CD14-positive monocyte (primary cell): ENCODE data around the gene FXYD3. TPM values are rescaled to one million over a fixed set of nuclear protein-coding genes. Genes with fewer than 3 reads are reported as not detected.

Experiments used
- DNase-seq, 3 donors: peaks; one replicate each; pipeline ENCODE4 v3.0.0-alpha.2; 2011 to 2022
- H2AFZ ChIP-seq: 2 replicates; pipeline ENCODE4 v1.6.0; 2012; ENCODE audit warnings: mild to moderate bottlenecking, low read depth, low read length, inconsistent platforms; ENCODE audit not compliant: insufficient read depth, poor library complexity, severe bottlenecking
- H3K27ac ChIP-seq, 2 donors: 1 replicate in 1 of 2; 2 replicates in 1 of 2; pipeline ENCODE4 v1.5.1; 2012 to 2013; ENCODE audit warnings: low read length in 2 of 2, control low read depth in 1 of 2, inconsistent platforms in 1 of 2, low read depth in 1 of 2, mild to moderate bottlenecking in 1 of 2
- H3K27me3 ChIP-seq, 2 donors: one replicate each; pipeline versions ENCODE4 v1.6.0 to v1.6.1; 2011 to 2013; ENCODE audit warnings: low read length in 2 of 2; ENCODE audit not compliant: control insufficient read depth in 2 of 2, insufficient read depth in 2 of 2
- H3K36me3 ChIP-seq, 2 donors: replicated peaks in 1 of 2; 1 replicate in 1 of 2; 2 replicates in 1 of 2; pipeline versions ENCODE4 v1.5.1 to v1.6.1; 2012 to 2013; ENCODE audit warnings: low read length in 2 of 2, control low read depth in 1 of 2, inconsistent platforms in 1 of 2, mild to moderate bottlenecking in 1 of 2; ENCODE audit not compliant: insufficient read depth in 2 of 2, control insufficient read depth in 1 of 2
- H3K4me1 ChIP-seq, 2 donors: 1 replicate in 1 of 2; 2 replicates in 1 of 2; pipeline versions ENCODE4 v1.5.1 to v1.6.1; 2012 to 2013; ENCODE audit warnings: low read length in 2 of 2, control low read depth in 1 of 2, inconsistent platforms in 1 of 2, mild to moderate bottlenecking in 1 of 2, moderate library complexity in 1 of 2; ENCODE audit not compliant: insufficient read depth in 2 of 2, control insufficient read depth in 1 of 2
- H3K4me2 ChIP-seq: replicated peaks from 2 replicates; pipeline ENCODE3; 2012; ENCODE audit warnings: low read length, moderate library complexity, mild to moderate bottlenecking; ENCODE audit not compliant: poor library complexity, severe bottlenecking; ENCODE audit errors: extremely low read depth
- H3K4me3 ChIP-seq, 3 experiments: fragments of 200-600 bp in 1 of 3; sonication (generic) in 1 of 3; replicated peaks in 1 of 3; 1 replicate in 2 of 3; 2 replicates in 1 of 3; pipeline ENCODE4 v1.5.1; 2011 to 2013; ENCODE audit warnings: low read length in 3 of 3, mild to moderate bottlenecking in 3 of 3, control low read depth in 2 of 3, low read depth in 2 of 3, inconsistent platforms in 1 of 3, moderate library complexity in 1 of 3
- H3K79me2 ChIP-seq: 2 replicates; pipeline ENCODE4 v1.6.0; 2012; ENCODE audit warnings: mild to moderate bottlenecking, control low read depth, inconsistent platforms, low read length, moderate library complexity; ENCODE audit not compliant: insufficient read depth
- H3K9ac ChIP-seq: 2 replicates; pipeline ENCODE4 v1.6.0; 2017; ENCODE audit warnings: low read length, mild to moderate bottlenecking; ENCODE audit not compliant: insufficient read depth, poor library complexity, severe bottlenecking
- H3K9me3 ChIP-seq, 2 donors: replicated peaks in 1 of 2; 1 replicate in 1 of 2; 2 replicates in 1 of 2; pipeline versions ENCODE4 v1.5.1 to v1.6.1; 2012 to 2013; ENCODE audit warnings: low read length in 2 of 2, control low read depth in 1 of 2; ENCODE audit not compliant: control insufficient read depth in 1 of 2, insufficient read depth in 1 of 2
- H4K20me1 ChIP-seq: 2 replicates; pipeline ENCODE4 v1.6.0; 2012; ENCODE audit warnings: mild to moderate bottlenecking, low read length, control low read depth, moderate library complexity; ENCODE audit not compliant: insufficient read depth
- H3K27ac Mint-ChIP-seq, 7 donors: one replicate each; pipeline ENCODE4 v1.8.0; 2020; ENCODE audit warnings: mild to moderate bottlenecking in 7 of 7, mixed read lengths in 7 of 7, moderate library complexity in 6 of 7, inconsistent platforms in 2 of 7
- H3K27me3 Mint-ChIP-seq, 3 donors: one replicate each; pipeline ENCODE4 v1.8.0; 2021 to 2022; ENCODE audit warnings: low read depth in 3 of 3, mild to moderate bottlenecking in 3 of 3, mixed read lengths in 3 of 3, moderate library complexity in 3 of 3, inconsistent platforms in 1 of 3
- H3K36me3 Mint-ChIP-seq, 2 donors: one replicate each; pipeline ENCODE4 v1.8.0; 2020; ENCODE audit warnings: mixed read lengths in 2 of 2, inconsistent platforms in 1 of 2, mild to moderate bottlenecking in 1 of 2
- H3K4me1 Mint-ChIP-seq: one replicate; pipeline ENCODE4 v1.8.0; 2020; ENCODE audit warnings: mild to moderate bottlenecking, mixed read lengths
- H3K4me3 Mint-ChIP-seq, 2 donors: one replicate each; pipeline ENCODE4 v1.8.0; 2020; ENCODE audit warnings: mild to moderate bottlenecking in 2 of 2, mixed read lengths in 2 of 2, moderate library complexity in 1 of 2
- H3K9me3 Mint-ChIP-seq, 7 donors: one replicate each; pipeline ENCODE4 v1.8.0; 2020 to 2022; ENCODE audit warnings: mixed read lengths in 7 of 7, mild to moderate bottlenecking in 6 of 7, moderate library complexity in 6 of 7, inconsistent platforms in 2 of 7
- CTCF ChIP-seq: fragments of 200-600 bp; IDR thresholded peaks from one replicate; pipeline ENCODE4 v1.8.0; 2022; ENCODE audit warnings: antibody characterized with exemption, mild to moderate bottlenecking
- WGBS: methylation state at CpG from one replicate; pipeline ENCODE4 v1.1.5; 2013; ENCODE audit warnings: missing lambda C conversion rate; ENCODE audit not compliant: insufficient coverage; 5-methylcytosine and 5-hydroxymethylcytosine counted together
- intact Hi-C, 2 donors: fragments of 100-400 bp; cut with micrococcal nuclease; formaldehyde crosslinking; loops; one replicate each; pipeline versions ENCODE4 v1.15.0 to v1.15.1; 2023
- polyA plus RNA-seq, 3 donors: library from polyadenylated mRNA; depleted of rRNA in 1 of 3; unstranded in 2 of 3; stranded (reverse) in 1 of 3; fragments of 300-500 nt in 2 of 3; fragments of >200 nt in 1 of 3; fragmentation: Illumina TruSeq in 2 of 3; gene quantifications; 1 replicate in 2 of 3; 2 replicates in 1 of 3; pipeline ENCODE4 v1.2.3, GENCODE V29; 2012 to 2021

FXYD3 gene
- polyA plus RNA-seq, 3 donors: not detected

GRCh38 chr19:35110974-35111373, 4.6 kb upstream of the FXYD3 start:
- no peak overlapping the region for H3K27ac ChIP-seq
- no peak for TF ChIP-seq CTCF
- no peak overlapping the region for H3K9ac ChIP-seq
- no peak for DNase-seq
- H3K4me3 ChIP-seq: no peak overlapping the region
- no peaks in the 10 kb centered on the region for H3K36me3 ChIP-seq
- Mint-ChIP-seq H3K9me3 (peaks cover 0 to 8% (median 1%) of the 10 kb centered on the region in 7 donors), H3K27ac (no peak overlapping the region), H3K36me3 (no peaks in the 10 kb centered on the region), H3K4me1 (peaks cover 7% of the 10 kb centered on the region), H3K4me3 (no peak overlapping the region), H3K27me3 (peaks cover 4 to 12% (median 10%) of the 10 kb centered on the region in 3 donors)
- peaks cover 7 to 9% of the 10 kb centered on the region in 2 donors for H3K9me3 ChIP-seq
- H3K27me3 ChIP-seq: no peaks in the 10 kb centered on the region
- no peaks in the 10 kb centered on the region for H4K20me1 ChIP-seq
- H3K4me1 ChIP-seq: peaks cover 6 to 10% of the 10 kb centered on the region in 2 donors
- intact Hi-C loops: no loop called here
- H3K4me2 ChIP-seq: no peak overlapping the region
- no peaks in the 10 kb centered on the region for H3K79me2 ChIP-seq
- no peak overlapping the region for H2AFZ ChIP-seq
- 75% methylated on average over 2 of the region's 9 CpGs for WGBS

GRCh38 chr19:35112995-35113688, 2.5 kb upstream of the FXYD3 start:
- Mint-ChIP-seq H3K27me3 (peaks cover 7 to 18% (median 12%) of the 10 kb centered on the region in 3 donors), H3K36me3 (no peaks in the 10 kb centered on the region), H3K27ac (no peak overlapping the region), H3K4me3 (no peak overlapping the region), H3K9me3 (no peaks in the 10 kb centered on the region), H3K4me1 (peaks cover 7% of the 10 kb centered on the region)
- no peak overlapping the region for H3K4me2 ChIP-seq
- WGBS: 82% methylated on average over 11 of the region's 15 CpGs
- no peak overlapping the region for H3K4me3 ChIP-seq
- no peaks in the 10 kb centered on the region for H3K9me3 ChIP-seq
- no peak overlapping the region for H2AFZ ChIP-seq
- intact Hi-C loops: no loop called here
- DNase-seq: no peak
- no peak for TF ChIP-seq CTCF
- H3K9ac ChIP-seq: no peak overlapping the region
- H3K36me3 ChIP-seq: no peaks in the 10 kb centered on the region
- H3K79me2 ChIP-seq: no peaks in the 10 kb centered on the region
- H4K20me1 ChIP-seq: no peaks in the 10 kb centered on the region
- H3K4me1 ChIP-seq: peaks cover 6 to 10% of the 10 kb centered on the region in 2 donors
- no peaks in the 10 kb centered on the region for H3K27me3 ChIP-seq
- no peak overlapping the region for H3K27ac ChIP-seq
